GM10266 (cell line): Measurements from ENCODE around the gene RIMBP2.

ENCODE experiments used
- DNase-seq: peaks from one replicate; pipeline ENCODE4 v3.0.0; 2012; ENCODE audit errors: extremely low spot score
- TF ChIP-seq, protein P1 (sequence below): IDR thresholded peaks from 2 replicates; pipeline ENCODE4 v1.5.1; 2012; ENCODE audit warnings: mild to moderate bottlenecking, low read depth; ENCODE audit not compliant: control insufficient read depth, insufficient read depth; ENCODE audit errors: missing control alignments

The RIMBP2 gene

DNA sequence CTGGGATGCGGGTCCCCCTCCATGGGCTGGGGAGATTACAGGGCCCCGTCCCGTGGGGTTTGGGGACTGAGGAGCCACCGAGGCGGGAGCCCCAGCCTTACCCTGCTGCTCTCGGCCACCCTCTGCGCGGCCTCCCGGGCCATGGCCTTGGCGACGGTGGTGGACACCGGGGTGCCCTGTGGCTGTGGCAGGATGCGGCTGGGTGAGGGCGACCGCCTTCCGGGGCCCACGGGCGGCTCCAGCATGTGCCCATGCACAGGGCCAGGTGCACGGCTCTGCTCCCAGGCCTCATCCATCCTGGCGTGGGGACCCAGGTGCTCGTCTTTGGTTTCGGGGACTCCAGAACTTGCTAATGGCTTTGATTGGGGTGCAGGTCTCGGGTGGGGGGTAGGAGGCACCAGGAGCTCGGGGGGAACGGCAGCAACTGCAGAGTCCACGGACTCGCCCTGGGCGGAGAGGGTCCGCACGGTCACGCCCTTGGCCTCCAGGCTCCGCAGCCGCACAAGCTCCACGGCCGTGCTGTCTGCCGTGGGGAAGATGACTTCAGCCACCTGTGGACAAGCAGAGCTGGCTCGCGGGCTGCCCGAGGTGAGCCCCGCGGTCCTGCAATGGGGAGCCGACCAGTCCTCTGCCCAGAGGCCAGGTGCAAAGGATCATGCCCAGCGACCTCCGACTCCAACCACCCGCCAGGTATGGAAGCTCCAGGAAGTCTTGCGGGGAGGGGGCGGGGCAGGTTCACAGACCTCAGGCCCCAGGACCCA, 279.2 kb downstream of the RIMBP2 start:
- DNase-seq = no peak
- TF ChIP-seq, protein P1, sequence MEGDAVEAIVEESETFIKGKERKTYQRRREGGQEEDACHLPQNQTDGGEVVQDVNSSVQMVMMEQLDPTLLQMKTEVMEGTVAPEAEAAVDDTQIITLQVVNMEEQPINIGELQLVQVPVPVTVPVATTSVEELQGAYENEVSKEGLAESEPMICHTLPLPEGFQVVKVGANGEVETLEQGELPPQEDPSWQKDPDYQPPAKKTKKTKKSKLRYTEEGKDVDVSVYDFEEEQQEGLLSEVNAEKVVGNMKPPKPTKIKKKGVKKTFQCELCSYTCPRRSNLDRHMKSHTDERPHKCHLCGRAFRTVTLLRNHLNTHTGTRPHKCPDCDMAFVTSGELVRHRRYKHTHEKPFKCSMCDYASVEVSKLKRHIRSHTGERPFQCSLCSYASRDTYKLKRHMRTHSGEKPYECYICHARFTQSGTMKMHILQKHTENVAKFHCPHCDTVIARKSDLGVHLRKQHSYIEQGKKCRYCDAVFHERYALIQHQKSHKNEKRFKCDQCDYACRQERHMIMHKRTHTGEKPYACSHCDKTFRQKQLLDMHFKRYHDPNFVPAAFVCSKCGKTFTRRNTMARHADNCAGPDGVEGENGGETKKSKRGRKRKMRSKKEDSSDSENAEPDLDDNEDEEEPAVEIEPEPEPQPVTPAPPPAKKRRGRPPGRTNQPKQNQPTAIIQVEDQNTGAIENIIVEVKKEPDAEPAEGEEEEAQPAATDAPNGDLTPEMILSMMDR = no peak

DNA sequence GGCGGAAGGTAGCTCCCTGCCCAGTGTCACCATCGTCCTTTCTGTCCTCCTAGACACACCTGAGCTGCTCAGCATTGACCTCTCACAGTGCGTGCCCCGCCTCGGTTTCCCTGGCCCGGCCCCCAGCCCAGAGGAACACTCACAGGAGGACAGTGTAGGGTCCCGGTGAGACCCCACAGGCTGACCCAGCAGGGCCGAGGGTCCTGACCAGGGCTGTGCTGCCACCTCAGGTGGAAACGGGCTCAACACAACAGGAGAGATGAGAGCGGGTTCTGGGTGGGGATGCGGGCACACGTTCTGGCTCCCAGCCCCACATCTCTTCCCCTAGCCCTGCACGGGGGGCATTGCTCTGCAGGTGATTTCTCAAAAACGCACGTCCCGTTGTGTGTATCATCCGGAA, 280.3 kb downstream of the RIMBP2 start:
- TF ChIP-seq, protein P1 = no peak
- DNase-seq = no peak

DNA sequence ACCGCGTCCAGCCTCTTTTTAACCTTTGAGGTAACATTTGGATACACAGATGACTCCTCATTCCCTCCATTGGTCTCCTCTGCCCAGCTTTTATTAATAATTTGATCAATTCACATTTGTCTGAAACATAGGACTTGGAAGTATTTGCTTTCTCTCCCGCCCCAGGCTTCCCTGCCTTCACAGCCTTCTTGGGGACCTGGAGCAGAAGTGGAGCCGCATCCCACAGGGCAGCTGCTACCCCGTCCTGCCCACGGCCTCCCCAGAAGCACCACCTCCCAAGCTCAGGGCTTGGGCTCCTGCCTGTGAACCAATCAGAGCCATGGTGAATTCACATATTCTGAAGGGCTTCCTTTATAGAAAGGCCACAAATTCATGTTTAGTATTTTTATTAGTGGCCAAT, 280.8 kb downstream of the RIMBP2 start:
- TF ChIP-seq, protein P1 = no peak
- no peak for DNase-seq

DNA sequence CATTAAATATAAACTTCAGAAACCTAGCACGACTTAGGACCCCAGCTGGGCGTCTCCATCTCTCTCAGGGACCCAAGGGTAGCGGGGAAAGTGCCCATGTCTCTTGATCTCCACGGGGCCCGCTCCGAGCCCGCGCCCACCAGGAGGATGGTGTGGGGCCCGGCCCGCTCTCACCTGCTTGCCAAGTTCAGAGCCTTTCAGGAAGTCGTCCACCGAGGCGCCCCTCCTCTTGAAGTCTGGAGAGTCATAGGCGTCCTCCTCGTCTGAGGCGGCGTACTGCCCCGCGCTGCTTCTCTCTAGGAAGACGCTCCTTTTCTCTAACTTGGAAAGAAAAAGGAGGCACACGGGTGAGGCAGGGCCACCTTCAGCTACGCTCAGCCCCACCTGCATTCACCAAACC, 281.5 kb downstream of the RIMBP2 start:
- TF ChIP-seq, protein P1 = no peak
- DNase-seq = no peak

DNA sequence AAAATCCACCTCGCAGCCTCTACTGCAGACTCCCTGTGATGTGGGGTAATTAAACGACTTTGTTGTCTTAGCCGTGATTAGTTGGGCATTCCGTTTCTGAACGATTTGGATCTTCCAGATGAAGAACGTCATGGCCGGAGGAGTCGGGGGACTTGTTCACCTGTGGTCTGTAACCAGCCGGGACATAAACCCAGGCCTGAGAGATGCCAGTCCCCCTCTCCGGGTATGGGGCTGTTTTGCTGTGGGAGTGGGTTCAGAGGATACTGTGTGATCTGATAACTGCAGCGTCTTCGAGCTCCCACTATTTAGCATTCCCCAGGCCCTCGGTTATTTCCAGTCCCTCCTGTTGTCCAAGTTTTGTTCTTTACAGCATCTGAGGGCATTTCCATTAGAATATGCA, 282.3 kb downstream of the RIMBP2 start:
- no peak for DNase-seq
- TF ChIP-seq, protein P1 = no peak

DNA sequence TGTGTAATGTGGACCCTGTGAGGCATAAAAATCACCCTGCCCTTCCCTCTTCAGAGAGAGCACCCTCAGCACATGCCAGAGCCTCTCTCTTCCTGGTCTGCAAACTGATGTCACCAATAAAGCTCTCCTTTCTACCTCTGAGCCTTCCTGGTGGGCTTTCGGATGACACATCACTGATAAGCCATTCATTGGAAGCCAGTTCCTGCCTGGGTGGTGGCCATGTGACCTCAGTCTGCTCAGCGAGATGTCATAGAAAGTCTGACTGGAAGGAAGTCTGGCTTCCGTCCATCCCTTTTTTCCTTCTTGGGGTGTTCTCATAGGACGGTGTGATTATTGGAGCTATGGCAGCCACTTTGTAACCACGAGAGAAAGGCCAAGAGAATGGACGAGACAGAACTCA, 282.7 kb downstream of the RIMBP2 start:
- TF ChIP-seq, protein P1 = no peak
- no peak for DNase-seq

DNA sequence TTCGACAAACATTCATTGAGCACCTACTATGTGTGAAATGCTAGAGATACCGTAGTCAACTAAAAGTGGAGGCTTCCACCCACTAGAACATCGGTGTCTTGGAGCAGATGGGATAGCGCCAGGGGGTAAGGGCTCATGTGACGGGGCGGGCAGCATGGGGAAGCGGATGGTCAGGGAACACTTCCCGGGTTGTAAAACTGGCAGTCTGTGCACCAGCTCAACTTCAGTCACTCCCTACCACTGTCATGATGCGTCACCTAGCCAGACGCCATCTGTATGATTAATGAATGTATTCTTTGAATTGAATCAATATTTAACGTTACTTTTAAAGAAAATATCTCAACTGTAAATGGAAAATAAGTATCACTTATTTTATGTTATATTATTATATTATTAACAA, 284.9 kb downstream of the RIMBP2 start:
- no peak for DNase-seq
- TF ChIP-seq, protein P1 = no peak
